HG03103 (cell line): ENCODE results near the gene FKBP10.
"Not testable (repeated sequence)": the region's sequence is repeated elsewhere in the genome, so short reads cannot be mapped to it uniquely, and the experiment has no call there.

Source experiments
- ATAC-seq: cut with Tn5 transposase; IDR thresholded peaks from one replicate; pipeline ENCODE4 v1.9.1; 2021; ENCODE audit warnings: low read depth; ENCODE audit not compliant: unreplicated experiment

FKBP10 gene

GRCh38 chr17:41812381-41813151, at the start of gene FKBP10:
FKBP10 (plus strand) TSS chr17:41813004; CDS start chr17:41813035, 31 bp downstream.
- no peak for ATAC-seq

GRCh38 chr17:41763327-41763726, 49.5 kb upstream of the FKBP10 start:
- no peak for ATAC-seq

- no peak for ATAC-seq
These were observed 46.7 kb upstream of the FKBP10 start for GRCh38 chr17:41766135-41766534.

- ATAC-seq = no peak
These were observed 45.3 kb upstream of the FKBP10 start for GRCh38 chr17:41767324-41768042.

- no peak for ATAC-seq
These were observed 44.0 kb upstream of the FKBP10 start for GRCh38 chr17:41768682-41769288.

GRCh38 chr17:41769346-41769862, 43.4 kb upstream of the FKBP10 start:
- no peak for ATAC-seq

GRCh38 chr17:41769985-41770384, 42.8 kb upstream of the FKBP10 start:
- no peak for ATAC-seq

GRCh38 chr17:41771389-41772206, 41.2 kb upstream of the FKBP10 start:
- ATAC-seq = no peak

GRCh38 chr17:41772218-41772585, 40.6 kb upstream of the FKBP10 start:
- no peak for ATAC-seq

- no peak for ATAC-seq
These were observed 40.1 kb upstream of the FKBP10 start for GRCh38 chr17:41772586-41773189.

GRCh38 chr17:41773190-41773588, 39.6 kb upstream of the FKBP10 start:
- no peak for ATAC-seq

GRCh38 chr17:41773731-41774193, 39.0 kb upstream of the FKBP10 start:
- no peak for ATAC-seq

GRCh38 chr17:41775394-41776226, 37.2 kb upstream of the FKBP10 start:
- ATAC-seq = no peak

- ATAC-seq = not testable (repeated sequence)
These were observed 36.4 kb upstream of the FKBP10 start for GRCh38 chr17:41776262-41776900.

- ATAC-seq = no peak
These were observed 35.6 kb upstream of the FKBP10 start for GRCh38 chr17:41777157-41777573.

- ATAC-seq = no peak
These were observed 35.1 kb upstream of the FKBP10 start for GRCh38 chr17:41777574-41778188.

GRCh38 chr17:41779954-41780353, 32.9 kb upstream of the FKBP10 start:
- ATAC-seq = no peak

GRCh38 chr17:41781404-41782110, 31.2 kb upstream of the FKBP10 start:
- no peak for ATAC-seq
